Fibroblast of skin of scalp (primary cell): ENCODE results near the gene INHA.

ENCODE experiments used
- DNase-seq: peaks from one replicate; pipeline ENCODE4 v3.0.0-alpha.2; 2013

The INHA gene

DNA sequence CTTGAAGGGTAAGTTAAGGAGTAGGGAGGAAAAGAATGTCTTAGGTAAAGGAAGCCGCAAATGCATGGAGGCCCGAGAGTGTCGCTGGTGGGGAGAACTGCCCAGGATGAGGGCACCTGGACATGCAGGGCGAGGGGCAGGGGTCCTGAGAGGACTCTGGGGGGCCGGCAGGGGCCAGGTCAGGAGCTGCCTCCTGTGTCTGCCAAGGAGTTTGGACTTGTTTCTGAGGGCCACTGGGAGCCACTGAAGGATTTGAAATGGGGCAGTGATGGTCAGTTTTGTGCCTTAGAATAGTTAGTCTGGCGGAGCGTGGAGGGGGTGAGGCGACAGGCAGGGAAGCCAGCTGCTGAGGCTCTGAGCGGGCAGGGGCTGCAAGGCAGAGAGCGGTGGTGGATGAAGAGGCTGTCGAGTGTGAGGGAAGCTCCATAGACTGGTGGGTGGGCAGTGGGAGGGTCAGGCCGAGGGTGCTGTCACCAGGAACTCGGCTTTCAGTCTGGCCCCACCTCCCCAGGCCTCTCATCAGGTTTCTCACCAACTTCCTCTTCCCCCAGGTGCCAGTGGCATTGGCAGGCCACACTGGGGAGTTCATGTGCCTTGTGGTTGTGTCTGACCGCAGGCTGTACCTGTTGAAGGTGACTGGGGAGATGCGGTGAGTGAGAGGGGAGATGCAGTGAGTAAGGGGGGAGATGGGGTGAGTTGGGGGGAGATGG lies 40.6 kb downstream of the INHA start:
- DNase-seq, result no peak

DNA sequence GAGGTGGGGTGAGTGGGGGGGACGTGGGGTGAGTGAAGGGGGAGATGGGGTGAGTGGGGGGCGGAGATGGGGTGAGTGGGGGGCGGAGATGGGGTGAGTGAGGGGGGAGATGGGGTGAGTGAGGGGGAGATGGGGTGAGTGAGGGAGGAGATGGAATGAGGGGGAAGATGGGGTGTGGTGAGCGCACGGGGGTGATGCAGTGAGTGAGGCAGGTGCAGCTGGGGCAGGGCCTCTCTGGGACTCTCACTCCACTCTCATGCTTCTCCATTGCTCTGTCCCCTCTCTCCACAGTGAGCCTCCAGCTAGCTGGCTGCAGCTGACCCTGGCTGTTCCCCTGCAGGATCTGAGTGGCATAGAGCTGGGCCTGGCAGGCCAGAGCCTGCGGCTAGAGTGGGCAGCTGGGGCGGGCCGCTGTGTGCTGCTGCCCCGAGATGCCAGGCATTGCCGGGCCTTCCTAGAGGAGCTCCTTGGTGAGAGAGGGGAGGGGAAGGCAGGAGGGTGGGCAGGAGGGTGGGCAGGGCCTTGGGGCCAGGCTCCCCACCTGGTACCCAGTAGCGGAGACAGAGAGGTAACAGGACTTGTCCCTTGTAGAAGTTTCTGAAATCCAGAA lies 41.5 kb downstream of the INHA start:
- no peak for DNase-seq

DNA sequence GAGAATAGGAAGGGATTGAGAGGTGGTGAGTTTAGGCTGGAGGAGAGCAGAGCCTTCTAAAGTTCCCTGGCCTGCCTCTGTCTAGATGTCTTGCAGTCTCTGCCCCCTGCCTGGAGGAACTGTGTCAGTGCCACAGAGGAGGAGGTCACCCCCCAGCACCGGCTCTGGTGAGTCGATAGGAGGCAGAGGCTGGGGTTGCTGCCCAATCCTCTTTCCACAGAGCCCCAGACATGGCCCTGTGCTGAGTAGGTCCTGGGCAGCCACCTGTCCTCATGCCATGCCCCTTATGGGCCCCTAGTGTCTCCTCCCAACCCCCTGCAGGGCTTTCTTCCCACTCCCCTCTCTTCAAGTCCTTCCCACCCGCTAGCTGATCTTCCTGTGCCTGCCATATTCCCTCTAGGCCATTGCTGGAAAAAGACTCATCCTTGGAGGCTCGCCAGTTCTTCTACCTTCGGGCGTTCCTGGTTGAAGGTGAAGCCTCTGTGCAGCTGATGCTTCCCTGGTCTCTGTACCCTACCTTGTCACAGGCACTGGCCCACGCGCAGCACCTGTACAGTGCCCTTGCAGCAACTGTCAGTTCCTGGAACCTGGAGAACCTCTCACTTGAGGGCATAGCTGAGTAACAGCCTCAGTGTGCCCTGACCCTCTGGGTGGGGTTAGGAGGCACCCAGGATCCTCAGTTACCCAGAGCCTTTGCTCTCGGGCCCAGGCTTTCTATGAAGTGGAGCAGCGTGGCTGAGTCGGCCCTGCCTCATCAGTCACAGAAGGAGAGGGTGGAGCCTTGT lies 42.2 kb downstream of the INHA start:
- DNase-seq, result no peak

DNA sequence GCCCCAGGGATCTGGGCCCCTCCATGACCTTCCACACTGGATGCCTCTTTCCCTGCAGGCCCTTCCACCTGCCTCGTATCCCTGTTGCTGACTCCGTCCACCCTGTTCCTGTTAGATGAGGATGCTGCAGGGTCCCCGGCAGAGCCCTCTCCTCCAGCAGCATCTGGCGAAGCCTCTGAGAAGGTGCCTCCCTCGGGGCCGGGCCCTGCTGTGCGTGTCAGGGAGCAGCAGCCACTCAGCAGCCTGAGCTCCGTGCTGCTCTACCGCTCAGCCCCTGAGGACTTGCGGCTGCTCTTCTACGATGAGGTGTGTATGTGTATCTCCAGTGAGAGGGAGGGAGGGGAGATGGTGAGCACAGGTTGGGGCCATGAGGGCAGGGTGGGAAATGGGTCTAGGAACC lies 42.9 kb downstream of the INHA start:
- DNase-seq, result no peak

DNA sequence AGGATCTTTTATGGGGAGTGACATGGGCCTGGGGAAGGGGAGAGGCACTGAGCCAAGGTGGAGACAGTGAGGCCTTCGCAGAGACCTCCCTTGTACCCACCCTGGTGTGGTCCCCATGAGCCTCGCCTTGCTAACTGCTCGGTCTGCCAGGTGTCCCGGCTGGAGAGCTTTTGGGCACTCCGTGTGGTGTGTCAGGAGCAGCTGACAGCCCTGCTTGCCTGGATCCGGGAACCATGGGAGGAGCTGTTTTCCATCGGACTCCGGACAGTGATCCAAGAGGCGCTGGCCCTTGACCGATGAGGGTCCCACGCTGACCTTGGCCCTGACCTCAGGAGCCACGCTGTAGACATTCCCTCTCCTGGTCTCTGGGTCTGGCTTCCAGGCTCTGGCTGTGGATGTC lies 43.8 kb downstream of the INHA start:
- no peak for DNase-seq

DNA sequence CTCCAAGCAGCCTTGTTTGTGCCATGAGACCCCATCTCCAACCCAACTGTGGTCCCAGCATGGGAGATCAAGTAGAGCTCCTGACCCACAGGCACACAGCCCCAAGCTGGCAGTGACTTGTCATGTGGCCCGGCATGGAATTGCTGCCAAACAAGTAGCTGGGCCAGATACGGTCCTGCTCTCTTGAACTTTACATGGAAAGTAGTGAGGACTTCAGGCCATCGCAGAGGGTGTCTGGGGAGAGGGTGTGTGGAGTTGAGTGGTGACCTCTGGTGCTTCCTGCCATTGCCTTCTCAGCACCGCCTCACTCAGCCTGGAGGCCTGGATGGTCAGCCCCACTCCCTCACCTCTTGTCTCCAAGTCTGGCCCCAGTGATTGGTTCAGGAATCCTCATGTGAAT lies 44.4 kb downstream of the INHA start:
- DNase-seq, result no peak

DNA sequence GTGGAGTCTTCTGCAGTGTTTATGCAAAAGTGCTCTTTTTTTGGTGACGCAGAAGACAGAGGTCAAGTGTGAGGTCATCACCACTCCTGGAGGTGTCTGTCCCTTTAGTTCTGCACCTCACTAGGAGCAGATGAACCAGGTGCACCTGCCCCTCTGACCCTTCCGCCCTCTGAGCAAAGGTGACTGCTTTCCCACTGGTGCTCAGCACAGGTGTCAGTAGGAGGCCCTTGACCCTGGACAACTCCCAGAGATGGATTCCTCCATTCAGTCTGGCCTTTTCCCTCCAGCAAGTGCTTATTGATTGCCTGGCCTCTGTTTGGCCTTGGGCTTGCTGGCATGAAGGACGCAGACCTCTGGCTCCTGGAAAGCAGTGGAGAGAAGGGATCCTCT lies 46.6 kb downstream of the INHA start:
- no peak for DNase-seq

DNA sequence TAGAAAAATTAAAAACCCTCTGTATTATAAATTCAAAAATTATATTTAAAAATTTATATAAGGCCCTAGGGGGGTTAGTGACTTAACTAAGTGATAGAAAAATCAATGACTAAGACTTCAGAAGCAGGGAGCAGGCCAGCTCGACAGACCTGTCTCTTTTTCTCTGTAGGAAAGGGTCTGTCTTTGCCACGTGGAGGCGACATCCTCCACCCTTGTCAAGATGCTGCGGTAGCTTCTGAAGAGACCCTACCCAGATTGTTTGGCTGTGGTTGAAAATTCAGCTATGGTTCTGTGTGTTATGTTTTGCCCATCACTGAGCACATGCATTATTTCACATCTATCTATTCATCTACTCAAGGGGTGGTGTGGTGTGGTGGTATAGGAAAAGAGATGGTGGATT lies 47.1 kb downstream of the INHA start:
- DNase-seq, result peak; percentile 20

DNA sequence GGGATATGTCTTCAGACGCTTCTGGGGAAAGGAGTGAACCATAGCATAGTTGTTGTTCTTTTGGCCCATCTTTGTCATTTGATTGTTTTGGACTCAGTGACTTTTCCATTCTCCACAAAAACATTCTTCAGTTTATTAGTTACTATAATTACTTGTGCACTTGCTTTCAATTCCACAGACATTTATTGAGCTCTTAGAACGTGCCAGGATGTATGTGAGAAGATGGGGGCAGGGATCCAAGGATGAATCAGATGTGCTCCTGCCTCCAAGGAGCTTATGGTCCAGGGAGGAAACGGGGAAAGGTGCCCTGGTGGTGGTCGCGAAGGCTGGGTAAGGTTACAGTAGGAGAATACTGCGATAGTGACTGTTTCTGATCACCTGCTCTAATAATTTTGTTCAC lies 48.4 kb downstream of the INHA start:
- no peak for DNase-seq

DNA sequence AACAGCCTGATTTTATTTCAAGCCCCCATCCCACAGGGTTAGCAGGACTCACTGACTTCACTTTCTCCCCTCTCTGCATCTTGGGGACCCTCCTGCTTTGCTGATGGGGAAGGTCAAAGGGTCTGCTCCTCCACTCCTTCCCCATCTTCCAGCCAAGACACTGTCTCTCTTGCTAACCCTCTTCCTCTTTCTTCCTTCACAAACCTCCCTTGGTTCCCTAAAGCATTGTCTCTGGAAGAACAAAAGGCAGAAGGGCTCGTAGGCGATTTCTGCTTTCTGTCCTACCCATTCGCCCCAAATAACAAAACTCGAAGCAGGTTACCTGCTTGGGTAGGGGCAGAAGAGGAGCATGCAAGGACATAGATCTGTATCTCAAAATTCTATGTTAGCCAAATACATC lies 49.8 kb downstream of the INHA start:
- no peak for DNase-seq

DNA sequence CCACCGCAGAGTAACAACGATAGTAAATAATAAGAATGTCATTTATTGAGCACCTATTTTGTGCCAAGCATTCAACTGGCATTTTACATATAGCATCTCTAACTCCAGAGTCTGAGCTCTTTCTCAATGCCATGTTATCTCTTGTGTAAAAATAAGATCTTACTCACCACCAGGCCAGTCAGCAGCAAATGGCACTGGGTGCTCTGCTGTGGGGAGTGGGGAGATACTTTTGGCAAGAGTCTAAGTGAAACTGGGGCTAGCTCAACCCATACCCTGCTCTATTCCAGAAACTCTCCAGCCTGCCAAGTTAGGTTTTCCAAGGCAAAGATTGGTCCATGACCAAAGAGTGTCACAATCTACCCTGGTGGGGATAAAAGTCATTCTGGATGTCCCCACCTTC lies 50.4 kb downstream of the INHA start:
- no peak for DNase-seq

DNA sequence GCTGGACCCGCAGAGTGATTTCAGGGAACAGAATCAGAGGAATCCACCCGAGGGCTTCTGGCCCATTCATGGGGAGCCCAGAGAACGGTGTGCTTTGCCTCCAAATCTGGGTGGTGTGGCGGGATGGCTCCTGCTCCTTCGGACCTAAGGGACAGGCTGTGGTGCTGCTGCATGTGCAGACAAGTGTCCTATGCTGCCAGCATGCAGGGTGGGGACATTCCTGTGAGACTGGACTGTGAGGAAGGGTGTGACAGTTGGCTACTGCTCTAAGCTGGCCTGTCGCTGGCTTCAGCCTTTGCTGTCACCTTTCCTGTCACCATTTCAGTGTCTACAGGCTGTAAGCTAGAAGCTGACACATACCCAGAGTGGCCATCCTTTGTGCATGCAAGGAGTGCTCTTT lies 52.5 kb downstream of the INHA start:
- DNase-seq, result no peak

DNA sequence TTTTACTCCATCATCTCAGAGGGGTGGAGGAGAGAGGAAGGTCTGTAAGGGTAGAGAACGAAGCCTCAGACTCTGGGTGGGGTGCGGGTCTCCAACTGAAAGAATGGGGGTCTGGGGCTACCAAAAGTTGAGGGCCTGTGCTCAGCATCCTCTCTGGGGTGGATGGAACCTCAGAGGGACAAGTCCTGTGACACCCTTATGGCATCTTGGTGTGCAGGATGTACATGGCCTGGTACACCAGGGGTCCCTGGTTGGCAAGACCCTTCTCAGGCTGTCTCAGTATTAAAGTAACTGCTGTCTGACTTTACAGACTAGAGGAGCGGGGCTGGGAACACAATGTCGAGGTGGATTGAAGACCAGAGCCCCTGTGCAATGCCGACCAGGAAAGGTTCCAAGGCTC lies 53.1 kb downstream of the INHA start:
- DNase-seq, result no peak
